Effector CD8-positive, alpha-beta T cell (primary cell): Measurements from ENCODE around the gene CDCA8.
"Not testable (repeated sequence)": the region's sequence is repeated elsewhere in the genome, so short reads cannot be mapped to it uniquely, and the experiment has no call there.

ENCODE experiments used
- DNase-seq: peaks from one replicate; lab custom pipeline; 2025; lab: John Stamatoyannopoulos, UW

CDCA8 gene

GRCh38 chr1:37738619-37739018 lies 46.3 kb downstream of the CDCA8 start:
- DNase-seq = not testable (repeated sequence)

- no peak for DNase-seq
Observed at GRCh38 chr1:37739222-37739621, 46.9 kb downstream of the CDCA8 start.

GRCh38 chr1:37741130-37741529 lies 48.8 kb downstream of the CDCA8 start:
- DNase-seq = no peak

GRCh38 chr1:37741662-37742061 lies 49.3 kb downstream of the CDCA8 start:
- no peak for DNase-seq

GRCh38 chr1:37746806-37747205 lies 54.5 kb downstream of the CDCA8 start:
- DNase-seq = no peak

- DNase-seq = no peak
Observed at GRCh38 chr1:37748565-37748964, 56.2 kb downstream of the CDCA8 start.

- DNase-seq = no peak
Observed at GRCh38 chr1:37752213-37752582, 59.9 kb downstream of the CDCA8 start.

- no peak for DNase-seq
Observed at GRCh38 chr1:37752583-37753471, 60.5 kb downstream of the CDCA8 start.

GRCh38 chr1:37753473-37754321 lies 61.4 kb downstream of the CDCA8 start:
- DNase-seq = no peak

- no peak for DNase-seq
Observed at GRCh38 chr1:37755290-37755689, 63.0 kb downstream of the CDCA8 start.

GRCh38 chr1:37755951-37756560 lies 63.7 kb downstream of the CDCA8 start:
- DNase-seq = no peak
